ENCODE results near the gene DGKI. TPM values are rescaled to one million over a fixed set of nuclear protein-coding genes. Genes with fewer than 3 reads are reported as not detected.

The DGKI gene
- total RNA-seq, 4 donors from 2014 or later: 45.1 to 71.0 (median 48.7) TPM

DNA sequence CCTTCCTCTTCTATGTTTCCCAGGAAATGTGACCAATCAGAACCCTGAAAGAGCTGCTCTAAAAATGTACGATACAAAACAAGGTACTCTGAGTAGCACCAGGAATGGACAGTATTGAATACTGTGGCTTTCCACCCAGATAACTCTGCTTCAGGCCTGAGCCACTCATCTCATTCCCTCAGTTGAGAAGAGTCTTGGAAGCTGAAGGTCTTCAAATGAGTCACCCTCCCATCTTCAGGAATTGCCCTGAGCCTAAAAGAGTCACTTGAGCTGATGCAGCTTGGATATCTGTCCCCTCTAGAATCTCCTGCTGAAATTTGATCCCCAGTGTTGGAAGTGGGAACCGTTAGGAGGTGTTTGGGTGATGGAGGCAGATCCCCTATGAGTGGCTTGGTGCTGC lies 210.4 kb downstream of the DGKI start:
- H3K27me3 ChIP-seq: no peaks in the 10 kb centered on the region
- intact Hi-C loops (cut with DNase I): no loop called here
- WGBS, 2 donors: 83 to 91% methylated on average over 2 of the region's 2 CpGs
- no peak for DNase-seq
- no peaks in the 10 kb centered on the region for H3K36me3 ChIP-seq
- TF ChIP-seq POLR2A (IDR thresholded peaks at IDR 0.05): no peak
- TF ChIP-seq, protein P1, sequence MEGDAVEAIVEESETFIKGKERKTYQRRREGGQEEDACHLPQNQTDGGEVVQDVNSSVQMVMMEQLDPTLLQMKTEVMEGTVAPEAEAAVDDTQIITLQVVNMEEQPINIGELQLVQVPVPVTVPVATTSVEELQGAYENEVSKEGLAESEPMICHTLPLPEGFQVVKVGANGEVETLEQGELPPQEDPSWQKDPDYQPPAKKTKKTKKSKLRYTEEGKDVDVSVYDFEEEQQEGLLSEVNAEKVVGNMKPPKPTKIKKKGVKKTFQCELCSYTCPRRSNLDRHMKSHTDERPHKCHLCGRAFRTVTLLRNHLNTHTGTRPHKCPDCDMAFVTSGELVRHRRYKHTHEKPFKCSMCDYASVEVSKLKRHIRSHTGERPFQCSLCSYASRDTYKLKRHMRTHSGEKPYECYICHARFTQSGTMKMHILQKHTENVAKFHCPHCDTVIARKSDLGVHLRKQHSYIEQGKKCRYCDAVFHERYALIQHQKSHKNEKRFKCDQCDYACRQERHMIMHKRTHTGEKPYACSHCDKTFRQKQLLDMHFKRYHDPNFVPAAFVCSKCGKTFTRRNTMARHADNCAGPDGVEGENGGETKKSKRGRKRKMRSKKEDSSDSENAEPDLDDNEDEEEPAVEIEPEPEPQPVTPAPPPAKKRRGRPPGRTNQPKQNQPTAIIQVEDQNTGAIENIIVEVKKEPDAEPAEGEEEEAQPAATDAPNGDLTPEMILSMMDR (IDR thresholded peaks at IDR 0.05): no peak
- H3K4me1 ChIP-seq: no peaks in the 10 kb centered on the region
- no peak overlapping the region for H3K4me3 ChIP-seq (replicated peaks in 1 of 3)
- H3K9me3 ChIP-seq: no peaks in the 10 kb centered on the region
- H3K27ac ChIP-seq: no peak overlapping the region

DNA sequence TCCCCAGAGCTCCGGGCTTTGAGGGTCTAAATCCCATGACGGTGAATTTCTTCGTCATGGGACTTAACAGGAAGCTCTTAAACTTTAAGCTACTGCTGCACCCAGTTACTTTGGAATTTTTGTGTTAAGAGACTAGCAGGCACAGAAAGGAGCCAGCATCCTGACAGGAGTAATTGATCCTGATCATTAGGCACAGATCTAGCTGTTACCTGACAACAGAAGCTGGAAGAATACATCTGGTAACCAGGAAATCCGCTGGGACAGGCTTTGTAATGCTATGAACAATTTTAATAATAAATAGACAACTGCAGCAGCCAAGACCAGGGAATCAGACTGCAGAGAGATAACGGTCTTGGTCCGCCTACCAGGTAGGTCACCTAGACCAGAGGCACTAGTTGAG lies 210.9 kb downstream of the DGKI start:
- intact Hi-C loops (cut with DNase I): no loop called here
- Histone ChIP-seq H3K4me3 (replicated peaks in 1 of 3) (no peak overlapping the region), H3K9me3 (no peaks in the 10 kb centered on the region), H3K36me3 (no peaks in the 10 kb centered on the region), H3K4me1 (no peaks in the 10 kb centered on the region), H3K27me3 (no peaks in the 10 kb centered on the region), H3K27ac (no peak overlapping the region)
- 92 to 94% methylated on average over 6 of the region's 6 CpGs for WGBS, 2 donors
- TF ChIP-seq POLR2A (IDR thresholded peaks at IDR 0.05): no peak
- TF ChIP-seq, protein P1 (IDR thresholded peaks at IDR 0.05): no peak
- no peak for DNase-seq

DNA sequence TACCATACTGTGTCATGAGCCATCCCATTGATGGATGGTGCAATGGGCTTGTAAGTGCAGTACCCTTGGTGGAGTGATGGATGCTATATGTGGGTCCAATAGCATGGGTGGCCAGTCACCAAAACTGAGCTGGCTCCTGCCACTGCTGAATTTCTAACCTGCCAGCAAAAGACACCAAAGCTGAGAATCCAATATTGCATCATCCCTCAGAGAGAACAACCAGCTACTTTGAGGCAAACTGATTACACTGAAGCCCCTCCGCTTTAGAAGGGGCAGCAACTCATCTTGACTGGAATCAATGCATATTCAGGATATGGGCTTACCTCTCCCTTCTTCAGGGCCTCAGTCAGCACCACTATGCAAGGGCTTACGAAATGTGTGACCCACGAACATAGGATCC lies 211.6 kb downstream of the DGKI start:
- WGBS, 2 donors: 95 to 98% methylated on average over 3 of the region's 3 CpGs
- intact Hi-C loops (cut with DNase I): no loop called here
- H3K36me3 ChIP-seq: no peaks in the 10 kb centered on the region
- no peak for TF ChIP-seq POLR2A (IDR thresholded peaks at IDR 0.05)
- TF ChIP-seq, protein P1 (IDR thresholded peaks at IDR 0.05): no peak
- H3K27ac ChIP-seq: no peak overlapping the region
- H3K4me3 ChIP-seq (replicated peaks in 1 of 3): no peak overlapping the region
- no peaks in the 10 kb centered on the region for H3K9me3 ChIP-seq
- no peaks in the 10 kb centered on the region for H3K4me1 ChIP-seq
- H3K27me3 ChIP-seq: no peaks in the 10 kb centered on the region
- DNase-seq: no peak

DNA sequence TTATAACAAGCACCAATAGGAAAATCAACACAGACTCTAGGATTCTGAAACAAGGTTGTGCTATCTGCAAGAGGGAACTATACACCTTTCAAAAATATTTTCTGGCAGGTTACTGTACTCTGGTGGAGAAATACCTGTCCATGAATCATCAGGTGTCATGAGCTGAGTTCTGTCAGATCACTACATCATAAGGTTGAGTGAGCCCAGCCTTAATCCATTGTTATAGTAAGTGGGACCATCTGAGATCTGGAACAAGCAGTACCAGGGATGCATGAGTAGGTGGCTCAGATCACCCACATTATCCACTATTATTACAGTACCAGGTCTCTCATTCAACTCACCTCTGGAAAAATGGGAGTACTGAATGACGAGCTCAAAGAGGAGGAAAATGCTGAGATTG lies 212.4 kb downstream of the DGKI start:
- DNase-seq: no peak
- WGBS, 2 donors: 88 to 93% methylated on average over 1 of the region's 1 CpG
- Histone ChIP-seq H3K4me1 (no peaks in the 10 kb centered on the region), H3K36me3 (no peaks in the 10 kb centered on the region), H3K4me3 (replicated peaks in 1 of 3) (no peak overlapping the region), H3K27me3 (no peaks in the 10 kb centered on the region), H3K9me3 (no peaks in the 10 kb centered on the region), H3K27ac (no peak overlapping the region)
- no peak for TF ChIP-seq POLR2A (IDR thresholded peaks at IDR 0.05)
- TF ChIP-seq, protein P1 (IDR thresholded peaks at IDR 0.05): no peak
- intact Hi-C loops (cut with DNase I): no loop called here

DNA sequence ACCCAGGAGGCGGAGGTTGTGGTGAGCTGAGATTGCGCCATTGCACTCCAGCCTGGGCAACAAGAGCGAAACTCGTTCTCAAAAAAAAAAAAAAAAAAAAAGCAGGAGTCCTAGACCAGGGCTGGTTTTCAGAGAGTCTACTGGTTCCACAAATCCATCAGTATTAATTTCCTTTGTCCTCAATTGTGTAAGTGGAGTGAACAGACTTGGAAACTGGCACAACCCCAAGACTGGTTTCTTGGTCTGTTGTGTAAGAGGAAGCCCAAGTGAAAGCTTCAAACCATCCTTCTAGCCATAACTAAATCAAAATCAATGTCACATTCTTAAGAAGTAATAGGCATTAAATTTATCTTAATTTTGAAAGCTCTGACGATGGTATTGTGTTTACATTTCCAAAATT lies 213.6 kb downstream of the DGKI start:
- TF ChIP-seq, protein P1 (IDR thresholded peaks at IDR 0.05): no peak
- no peak for TF ChIP-seq POLR2A (IDR thresholded peaks at IDR 0.05)
- no peak overlapping the region for H3K4me3 ChIP-seq (replicated peaks in 1 of 3)
- no peak for DNase-seq
- no peaks in the 10 kb centered on the region for H3K36me3 ChIP-seq
- H3K27me3 ChIP-seq: no peaks in the 10 kb centered on the region
- no peaks in the 10 kb centered on the region for H3K9me3 ChIP-seq
- H3K4me1 ChIP-seq: no peaks in the 10 kb centered on the region
- no peak overlapping the region for H3K27ac ChIP-seq
- intact Hi-C loops (cut with DNase I): no loop called here
- WGBS, 2 donors: 89 to 94% methylated on average over 5 of the region's 5 CpGs

Data from thyroid gland (tissue), 4 donors.